GM21515 (cell line): ENCODE data around the gene MGMT.

Experiments
- ATAC-seq: cut with Tn5 transposase; IDR thresholded peaks from one replicate; pipeline ENCODE4 v1.9.1; 2021; ENCODE audit not compliant: unreplicated experiment

MGMT gene

DNA sequence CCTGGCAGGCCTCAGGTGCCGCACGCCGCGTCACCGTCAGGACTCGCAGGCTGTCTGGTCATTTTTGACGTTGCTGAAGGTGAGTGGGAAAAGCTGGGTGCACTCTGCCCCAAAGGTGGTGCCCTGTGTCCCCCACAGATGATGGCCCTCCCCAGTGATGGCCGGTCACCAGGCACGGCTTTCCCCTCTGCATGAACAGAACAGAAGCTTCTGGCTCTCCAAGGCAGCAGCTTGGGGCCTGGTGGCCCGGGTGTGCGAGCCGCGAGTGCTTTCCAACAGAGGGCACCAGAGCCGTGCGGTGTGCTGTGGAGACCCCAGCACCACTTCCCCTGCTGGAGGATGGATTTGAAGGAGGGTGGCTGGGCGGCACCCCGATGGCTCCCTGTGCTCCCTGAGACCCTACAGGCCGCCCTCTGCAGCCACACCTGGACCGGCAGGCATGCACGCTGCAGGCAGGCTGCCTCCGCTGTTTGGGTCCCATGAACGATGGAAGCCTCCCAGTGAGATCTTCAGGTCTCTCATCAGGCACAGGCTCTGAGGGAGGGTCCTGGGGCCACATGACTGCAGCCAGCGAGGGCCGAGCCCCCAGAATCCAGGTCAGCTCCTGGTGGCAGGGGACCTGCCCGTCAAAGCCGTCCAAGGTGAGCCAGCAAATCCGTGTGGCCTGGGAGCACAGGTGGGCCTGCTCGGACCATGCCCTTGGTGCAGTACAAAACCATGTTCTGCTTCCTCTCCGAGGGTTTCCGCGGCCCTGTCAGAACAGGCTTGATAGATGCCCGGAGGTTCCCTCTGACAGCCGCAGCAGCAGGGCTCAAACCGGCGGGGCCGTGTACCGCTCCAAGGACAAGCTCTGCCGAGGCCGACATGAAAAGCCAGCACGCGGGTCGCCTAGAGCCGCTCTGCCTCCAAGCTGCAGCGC lies 301.7 kb downstream of the MGMT start:
- ATAC-seq: no peak

DNA sequence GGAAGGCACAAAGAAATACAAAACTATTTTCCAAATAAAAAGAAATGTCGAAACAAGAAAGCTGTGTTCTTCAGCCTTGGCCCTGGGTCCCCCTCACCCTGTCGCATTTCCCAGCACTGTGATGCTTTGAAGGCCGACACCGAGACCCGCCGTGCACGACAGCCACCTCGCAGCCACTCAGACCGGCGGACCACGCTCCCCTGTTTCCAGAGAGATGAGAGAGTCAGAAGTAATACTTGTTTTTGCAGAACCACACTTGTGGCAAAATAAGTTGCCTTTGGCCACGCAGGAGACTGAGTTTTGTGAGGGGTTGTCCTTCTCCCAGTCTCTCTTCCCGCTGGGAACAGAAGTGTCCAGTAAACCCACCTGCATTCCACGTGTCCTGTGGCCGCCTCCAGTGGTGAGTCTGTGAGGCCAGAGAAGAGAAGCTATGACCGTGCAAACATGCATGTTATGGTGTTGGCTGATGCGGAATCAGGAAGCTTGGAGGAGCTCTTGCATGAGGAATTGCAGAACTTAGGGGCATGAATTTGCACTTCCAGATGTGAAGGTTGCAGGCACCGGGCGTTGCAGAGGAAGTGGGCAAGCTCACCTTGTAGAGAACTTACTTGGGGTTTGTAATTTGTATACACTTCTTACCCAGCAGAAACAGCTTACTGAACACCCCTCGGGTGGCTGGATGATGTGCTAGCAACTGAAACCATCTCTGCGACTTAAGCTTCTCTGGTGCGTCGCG lies 302.5 kb downstream of the MGMT start:
- ATAC-seq: no peak

DNA sequence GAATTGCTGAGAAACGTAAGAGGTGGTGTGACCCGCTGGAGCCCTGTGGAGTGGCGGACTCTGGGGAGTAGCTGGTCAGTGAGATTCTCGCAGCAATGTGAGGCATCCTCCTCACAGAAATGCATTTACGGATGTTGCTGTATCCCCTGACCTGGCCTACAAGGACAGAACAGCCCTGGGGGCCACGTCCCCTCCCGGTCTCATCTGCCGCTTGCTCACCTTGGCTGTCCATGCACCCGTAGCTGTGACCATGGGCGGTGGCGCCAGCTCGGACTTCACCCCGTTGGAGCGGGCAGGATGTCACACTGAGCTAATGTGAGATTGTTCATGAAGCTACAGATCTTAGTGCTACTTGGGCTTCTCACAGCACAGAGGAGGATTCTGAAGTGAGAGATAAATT lies 303.2 kb downstream of the MGMT start:
- no peak for ATAC-seq

DNA sequence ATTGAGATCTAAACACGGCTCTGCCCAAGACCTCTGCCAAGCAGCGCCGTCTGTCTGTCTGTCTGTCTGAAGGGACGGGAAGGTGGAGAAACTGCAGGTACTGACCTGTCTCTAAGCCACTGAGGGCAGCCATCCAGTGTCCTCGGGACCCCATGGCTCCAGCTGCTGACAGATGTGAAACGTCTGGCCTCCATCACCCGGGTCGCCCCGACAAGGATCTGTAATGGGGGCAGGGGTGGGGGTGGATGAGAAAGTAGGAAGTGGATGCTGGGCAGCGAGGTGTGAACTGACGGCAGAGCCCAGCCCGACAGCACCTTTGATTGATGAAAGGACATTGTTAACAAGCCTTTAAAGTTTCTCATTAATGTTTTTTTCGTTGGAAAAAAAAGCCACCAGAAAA lies 304.0 kb downstream of the MGMT start:
- no peak for ATAC-seq

DNA sequence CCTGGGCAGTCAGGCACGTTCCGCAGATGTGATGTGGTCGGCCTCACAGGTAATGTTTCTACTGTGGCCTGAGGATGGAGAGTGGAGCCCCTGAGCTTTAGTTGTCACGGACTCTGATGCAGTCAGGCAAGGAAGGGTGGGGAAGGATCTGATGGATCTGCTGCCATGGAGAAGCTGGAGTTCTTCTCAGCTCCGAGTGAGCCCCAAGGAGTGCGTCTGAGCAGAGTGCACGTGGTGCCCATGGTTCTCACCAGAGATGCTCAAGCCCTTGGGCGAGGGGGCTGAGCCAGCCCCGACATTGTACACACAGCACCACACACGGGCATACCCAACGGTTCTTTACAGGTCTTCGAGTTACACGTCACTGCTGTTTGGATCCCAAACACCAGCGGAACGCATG lies 304.5 kb downstream of the MGMT start:
- no peak for ATAC-seq

DNA sequence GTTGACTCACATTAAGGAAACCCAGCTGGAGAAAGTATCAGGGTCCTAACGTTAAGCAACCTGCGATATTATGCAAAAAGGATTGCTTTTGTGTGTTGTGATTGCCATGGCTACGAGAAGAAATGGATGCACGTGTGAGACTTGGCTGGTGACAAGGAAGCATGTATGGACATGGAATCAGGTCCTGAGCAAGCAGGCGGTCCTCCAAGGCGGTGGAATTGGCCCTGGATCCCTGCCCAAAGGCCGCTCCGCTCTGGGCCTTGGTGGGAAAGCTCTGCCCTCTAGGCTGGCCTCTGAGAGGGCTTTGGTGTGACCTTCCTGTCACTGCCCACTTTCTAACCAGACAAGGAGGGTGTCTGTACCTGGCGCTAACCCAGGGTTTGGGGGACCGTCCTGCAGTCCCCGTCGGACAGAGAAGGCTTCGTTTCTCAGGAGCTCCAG lies 305.0 kb downstream of the MGMT start:
- no peak for ATAC-seq

DNA sequence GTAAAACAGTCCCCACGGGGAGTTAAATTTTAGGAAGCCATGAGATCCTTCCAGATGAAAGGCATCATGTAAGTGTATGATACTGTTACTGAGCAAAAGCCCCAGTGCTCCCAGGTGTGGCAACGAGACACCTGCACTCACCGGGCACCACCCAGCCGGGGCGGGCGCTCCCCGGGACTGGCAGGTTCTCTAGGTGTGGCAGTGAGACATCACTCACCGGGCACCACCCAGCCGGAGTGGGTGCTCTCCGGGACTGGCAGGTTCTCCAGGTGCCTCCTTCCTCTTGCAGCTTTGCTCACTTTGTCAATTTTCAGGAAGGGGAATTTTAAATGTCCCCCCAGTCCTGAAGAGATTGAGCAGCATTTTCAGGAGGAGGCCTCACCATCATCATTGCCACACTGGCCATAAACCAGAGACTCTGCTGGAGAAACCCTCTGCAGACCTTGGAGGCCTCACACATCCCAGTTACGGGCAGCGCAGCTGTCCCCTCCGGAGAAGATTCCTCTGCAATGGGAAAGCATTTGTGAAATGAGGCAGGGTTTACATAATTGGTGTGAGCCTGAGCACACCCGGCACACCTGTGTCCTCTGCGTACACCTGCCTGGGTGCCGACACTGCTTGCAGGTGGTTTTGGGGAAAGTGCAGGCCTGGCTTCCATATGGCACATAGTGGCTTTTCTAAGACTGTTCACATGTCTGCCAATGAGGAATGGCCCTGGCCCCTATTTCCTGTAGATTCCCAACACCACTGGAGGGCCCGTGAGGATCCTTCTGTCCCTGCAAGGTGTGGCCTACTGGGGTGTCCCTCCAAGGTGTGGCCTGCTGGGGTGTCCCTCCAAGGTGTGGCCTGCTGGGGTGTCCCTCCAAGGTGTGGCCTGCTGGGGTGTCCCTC lies 305.7 kb downstream of the MGMT start:
- no peak for ATAC-seq

DNA sequence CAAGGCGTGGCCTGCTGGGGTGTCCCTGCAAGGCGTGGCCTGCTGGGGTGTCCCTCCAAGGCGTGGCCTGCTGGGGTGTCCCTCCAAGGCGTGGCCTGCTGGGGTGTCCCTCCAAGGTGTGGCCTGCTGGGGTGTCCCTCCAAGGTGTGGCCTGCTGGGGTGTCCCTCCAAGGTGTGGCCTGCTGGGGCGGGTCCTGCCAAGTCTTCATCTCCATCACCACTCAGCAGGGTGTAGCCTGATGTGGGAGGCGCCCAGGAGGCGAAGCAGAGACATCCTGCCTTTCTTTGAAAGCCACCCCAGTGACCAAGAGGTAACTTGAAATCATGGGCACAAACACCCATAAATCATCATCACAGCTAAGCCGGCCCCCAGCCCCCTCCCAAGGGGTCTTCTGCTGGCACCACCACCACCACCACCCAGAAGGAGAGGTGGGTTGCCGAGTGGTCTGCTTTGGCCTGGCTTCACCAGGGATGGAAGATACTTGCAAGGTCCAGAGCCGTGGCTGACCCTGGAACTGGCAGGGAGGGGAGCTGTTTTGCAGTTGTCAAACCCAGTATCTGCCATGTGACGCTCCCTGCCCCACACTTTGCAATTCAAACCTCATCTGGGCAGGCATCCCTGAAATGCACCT lies 306.4 kb downstream of the MGMT start:
- ATAC-seq: no peak

DNA sequence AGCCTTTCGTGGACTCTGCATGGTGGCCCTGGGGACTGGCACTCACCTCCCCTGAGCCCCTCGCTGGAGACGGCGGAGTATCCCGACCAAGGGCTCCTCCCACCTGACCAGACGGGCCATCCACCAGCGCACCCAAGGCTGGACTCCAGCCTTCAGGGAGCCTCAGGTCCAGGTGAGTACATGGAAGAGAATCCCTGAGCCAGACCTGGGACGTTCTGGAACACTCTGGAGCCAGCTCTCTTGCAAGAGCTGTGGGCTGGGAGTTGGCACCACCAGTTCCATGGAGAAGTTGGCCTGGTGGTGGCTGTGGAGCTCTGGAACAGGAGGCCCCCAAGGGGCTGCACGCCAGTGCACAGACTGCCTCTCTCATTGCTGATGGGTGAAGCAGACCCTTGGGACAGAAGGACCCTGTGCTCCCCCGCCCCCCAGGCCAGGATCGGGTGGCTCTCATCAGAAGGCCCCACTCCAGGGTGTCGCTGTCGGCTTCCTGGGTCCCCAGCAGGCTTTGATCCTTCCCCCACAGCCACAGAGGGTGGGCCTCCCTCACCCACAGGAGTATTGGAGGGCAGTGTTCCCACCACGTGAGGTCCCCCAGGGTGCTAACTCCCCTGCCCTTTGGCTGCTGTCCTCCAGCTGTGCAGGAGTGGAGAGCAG lies 307.2 kb downstream of the MGMT start:
- ATAC-seq: no peak

DNA sequence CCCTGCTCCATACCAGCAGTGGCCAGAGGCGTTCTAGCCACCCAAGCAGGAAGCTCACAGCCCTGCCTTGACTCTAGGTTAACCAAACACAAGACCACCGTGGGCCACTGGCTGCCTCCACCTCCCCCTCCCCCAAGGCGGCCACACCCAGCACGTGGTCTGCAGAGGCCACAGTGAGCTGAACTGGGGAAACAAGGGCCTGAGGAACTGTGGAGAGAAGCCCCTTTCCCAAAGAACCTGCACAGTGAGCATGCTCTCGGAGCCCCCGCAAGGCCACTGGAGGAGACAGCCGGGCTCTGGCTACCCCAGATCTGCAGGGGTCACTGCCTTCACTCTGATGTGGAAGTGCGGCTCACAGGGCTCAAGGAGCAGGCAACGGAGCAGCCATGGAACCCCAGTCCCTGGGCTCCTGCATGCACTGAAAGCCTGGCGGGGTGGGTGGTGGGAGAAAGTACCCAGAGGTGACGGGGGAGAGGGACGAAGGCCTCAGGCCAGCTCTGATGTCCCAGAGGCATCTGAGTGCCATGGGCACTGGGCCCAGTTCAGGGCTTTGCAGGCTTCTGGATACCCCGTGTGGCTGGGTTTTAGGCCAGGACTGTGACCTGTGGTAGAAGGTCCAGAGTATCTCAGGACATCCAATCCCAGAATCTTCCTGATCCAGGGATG lies 307.8 kb downstream of the MGMT start:
- ATAC-seq: no peak

DNA sequence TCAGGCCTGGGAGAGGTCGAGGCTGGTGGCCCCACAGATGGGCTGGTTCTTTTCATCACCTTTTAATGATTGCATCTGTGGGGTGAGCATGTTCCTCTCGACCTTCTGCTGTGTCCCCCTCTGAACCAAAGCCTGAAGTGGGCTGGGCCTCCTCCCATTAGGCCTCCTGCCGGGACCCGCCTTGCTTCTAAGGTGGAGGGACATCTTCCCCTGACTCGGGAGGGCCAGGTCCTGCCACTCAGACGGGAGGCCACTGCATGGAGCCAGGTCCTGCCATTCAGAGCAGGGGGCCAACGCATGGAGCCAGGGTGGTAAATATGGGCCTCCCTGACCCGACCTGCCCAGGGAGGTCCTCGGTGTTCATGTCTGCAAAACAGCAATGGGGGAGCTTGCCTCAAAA lies 308.6 kb downstream of the MGMT start:
- no peak for ATAC-seq

DNA sequence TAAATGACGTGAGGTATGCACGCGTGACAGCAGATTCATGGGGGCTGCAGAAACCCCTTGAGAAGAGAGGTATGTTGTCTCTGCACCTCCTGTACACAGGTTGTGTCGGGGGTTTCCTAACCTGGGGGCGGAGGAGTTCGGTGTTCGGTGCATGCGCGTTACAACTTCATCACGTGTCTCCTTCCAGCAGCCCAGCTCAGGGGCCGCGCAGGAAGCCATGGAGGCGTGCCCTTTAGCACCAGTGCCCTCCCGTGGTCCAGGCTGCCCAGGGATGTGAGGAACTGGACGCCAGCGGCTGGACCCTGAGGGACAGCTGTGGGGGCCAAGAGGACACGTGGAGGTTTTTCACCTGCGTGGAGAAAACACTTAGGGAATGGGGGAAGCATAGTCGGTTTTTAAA lies 310.6 kb downstream of the MGMT start:
- no peak for ATAC-seq

DNA sequence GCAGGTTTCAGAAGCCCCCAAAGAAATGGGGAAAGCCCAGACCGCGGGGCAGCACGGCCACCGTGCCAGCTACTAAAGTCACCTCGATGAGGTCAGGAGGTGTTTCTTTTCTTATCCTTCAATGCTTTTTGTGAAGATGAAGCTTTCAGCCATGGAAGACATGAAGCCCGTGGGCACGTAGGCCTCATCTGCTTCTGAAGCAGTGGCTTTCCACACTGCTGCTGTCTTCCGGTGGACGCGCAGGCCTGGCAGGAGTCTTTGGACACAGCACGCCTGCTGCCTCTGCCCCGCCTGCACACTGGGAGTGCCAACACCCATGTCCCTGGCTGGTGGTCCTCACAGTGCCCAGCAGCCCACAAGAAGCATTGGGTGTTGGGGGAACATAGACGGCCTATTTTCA lies 311.5 kb downstream of the MGMT start:
- no peak for ATAC-seq

DNA sequence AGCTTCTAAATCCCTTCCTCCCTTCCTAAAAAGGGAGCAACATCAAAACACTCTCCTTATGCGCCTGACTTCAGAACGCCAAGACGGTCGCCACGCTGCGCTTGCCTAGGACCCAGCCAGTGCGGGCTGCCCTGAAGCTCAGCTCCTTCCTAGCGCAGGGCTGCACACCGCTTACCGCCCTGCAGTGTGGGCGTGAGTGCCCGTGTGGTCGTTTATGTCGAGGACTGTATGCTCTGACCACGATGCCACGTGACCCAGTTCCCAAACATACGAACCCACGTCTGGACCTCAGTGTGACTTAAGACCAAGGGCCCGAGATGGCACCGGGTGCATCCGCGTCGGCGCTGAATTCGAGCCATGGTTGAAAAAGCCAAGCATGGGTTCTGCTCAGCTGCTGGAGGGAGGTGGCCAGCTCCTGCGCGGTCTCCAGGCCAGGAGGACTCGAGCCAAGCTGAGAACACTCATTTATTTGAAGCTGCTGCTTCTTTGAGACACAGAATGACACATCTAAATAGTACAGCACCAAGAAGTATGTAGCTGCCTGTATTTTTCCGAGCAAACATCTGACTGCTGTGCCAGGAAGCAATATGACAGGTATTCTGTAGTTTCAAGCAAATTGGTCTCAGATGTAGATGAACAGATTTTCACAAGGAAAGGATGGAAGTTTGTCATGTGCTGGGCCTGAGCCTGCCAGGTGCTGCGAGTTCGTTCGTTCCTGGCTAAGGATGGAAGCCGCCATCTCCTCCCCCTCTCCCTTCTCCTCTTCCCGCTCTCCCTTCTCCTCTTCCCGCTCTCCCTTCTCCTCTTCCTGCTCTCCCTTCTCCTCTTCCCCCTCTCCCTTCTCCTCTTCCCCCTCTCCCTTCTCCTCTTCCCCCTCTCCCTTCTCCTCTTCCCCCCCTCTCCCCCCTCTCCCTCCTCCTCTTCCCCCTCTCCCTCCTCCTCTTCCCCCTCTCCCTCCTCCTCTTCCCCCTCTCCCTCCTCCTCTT lies 312.4 kb downstream of the MGMT start:
- ATAC-seq: no peak

DNA sequence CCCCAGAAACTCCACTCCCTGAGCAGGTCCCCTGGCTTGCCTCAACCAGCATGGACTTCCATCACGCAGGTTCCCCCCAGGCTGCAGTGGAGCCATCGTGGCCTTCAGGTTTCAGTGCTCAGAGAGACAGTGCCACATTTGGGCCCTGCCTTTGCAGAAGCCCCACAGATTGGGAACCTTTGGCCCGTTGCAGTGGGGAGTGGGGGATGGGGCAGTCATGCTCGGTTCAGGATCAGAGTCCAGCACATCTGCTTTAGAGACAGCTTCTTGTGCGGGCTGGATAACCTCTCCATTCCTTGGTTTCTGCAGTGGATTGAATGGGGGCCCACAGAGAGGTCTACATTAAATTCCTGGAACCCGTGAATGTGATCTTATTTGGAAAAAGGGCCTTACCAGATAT lies 313.2 kb downstream of the MGMT start:
- no peak for ATAC-seq

DNA sequence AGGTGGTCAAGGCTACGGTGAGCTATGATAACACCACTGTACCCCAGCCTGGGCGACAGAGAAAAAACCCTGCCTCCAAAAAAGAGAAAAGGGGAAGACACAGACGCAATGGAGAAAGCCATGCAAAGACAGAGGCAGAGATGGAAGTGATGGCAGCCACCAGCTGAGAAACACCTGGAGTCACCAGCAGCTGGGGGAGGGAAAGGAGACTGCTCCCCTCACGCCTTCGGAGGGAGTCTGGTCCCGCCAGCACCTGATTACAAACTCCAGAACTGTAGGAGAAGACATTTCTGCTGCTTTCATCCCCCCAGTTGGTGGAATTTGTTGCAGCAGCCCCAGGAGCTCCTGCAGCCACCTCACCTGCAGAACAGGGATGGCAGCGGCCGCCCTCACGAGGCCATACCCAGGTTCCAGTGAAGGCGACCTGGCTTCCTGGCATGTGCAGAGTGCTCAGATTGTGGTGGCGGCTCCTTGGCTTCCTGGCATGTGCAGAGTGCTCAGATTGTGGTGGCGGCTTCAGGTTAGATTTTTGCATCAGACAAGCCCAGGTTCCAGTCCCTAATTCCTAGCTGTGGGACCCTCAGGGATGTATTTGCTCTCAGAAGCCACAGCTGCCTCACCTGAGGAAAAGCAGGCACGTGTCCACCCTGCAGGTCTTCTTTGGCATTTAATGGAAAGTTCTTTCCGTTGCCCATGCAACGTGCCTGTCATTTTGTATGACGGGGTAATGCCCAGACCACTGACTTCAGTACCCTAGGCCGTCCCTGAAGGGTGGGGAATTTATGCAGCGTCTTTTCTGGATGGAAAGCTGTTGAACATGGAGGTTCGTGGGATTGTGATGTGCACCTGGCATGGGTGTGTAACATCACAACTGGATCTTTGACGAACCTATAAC lies 314.1 kb downstream of the MGMT start:
- no peak for ATAC-seq

DNA sequence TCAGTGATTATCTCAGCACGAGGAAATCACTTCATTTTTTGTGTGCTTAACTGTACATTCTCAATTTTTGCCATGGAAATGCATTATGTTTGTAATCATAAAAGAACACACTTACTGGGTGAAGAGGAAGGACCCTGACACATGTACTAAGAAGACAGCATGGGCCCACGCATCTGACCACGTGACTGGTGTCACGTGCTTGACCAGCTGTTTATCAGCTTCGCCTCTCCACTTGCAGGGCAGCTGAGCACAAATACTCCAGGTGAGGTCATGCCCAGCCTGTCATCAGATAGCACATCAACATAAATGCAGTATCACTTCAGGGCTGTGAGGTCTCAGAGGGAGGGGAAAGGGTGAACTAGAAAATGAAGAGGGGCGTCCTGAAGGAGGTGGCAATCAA lies 317.2 kb downstream of the MGMT start:
- ATAC-seq: no peak

DNA sequence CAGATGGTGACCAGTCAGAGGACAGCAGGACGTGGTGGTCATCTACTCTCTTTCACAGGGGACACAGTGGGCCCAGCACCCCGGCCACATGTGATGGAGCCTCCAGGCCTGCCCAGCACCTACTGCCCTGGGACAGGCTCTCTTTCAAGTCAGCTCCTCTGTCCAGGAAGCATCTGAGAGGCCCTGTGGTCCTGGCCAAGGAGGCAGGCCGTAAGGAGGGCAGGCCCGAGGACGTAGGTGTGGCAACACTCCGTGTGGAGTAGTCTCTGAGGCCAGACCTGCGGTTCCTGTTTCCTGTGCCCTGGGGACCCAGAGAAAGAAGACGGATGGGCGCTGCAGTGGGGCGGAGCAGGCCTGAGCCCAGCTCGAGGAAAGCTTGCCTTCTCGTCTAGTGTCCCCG lies 317.9 kb downstream of the MGMT start:
- ATAC-seq: no peak
